Ramos (cell line): ENCODE results near the gene KMT2C.
"Not testable (repeated sequence)": the region's sequence is repeated elsewhere in the genome, so short reads cannot be mapped to it uniquely, and the experiment has no call there.

Source experiments
- in situ Hi-C: fragments of 300-500 bp; cut with MboI; formaldehyde crosslinking; loops from one replicate; pipeline ENCODE4 v1.14.3; 2022; ENCODE audit warnings: low sequenced_read_pairs; ENCODE audit not compliant: unreplicated experiment

Gene KMT2C

GRCh38 chr7:152406491-152406890, 29.3 kb downstream of the KMT2C start:
- in situ Hi-C loops: no loop called here

GRCh38 chr7:152406030-152406429, 29.8 kb downstream of the KMT2C start:
- in situ Hi-C loops: not testable (repeated sequence)

DNA sequence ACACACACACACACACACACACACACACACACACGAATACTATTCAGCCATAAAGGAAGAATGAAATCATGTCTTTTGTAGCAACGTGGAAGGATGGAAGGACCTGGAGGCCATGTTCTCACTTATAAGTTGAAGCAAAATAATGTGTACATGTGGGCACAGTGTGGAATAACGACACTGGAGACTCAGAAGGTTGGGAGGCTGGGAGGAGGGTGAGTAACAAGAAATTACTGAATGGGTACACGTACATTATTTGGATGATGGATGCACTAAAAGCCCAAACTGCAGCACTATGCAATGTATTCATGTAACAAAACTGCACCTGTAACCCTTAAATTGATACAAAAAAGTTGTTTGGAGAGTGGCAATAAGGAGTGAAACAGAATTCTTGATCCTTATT, 32.1 kb downstream of the KMT2C start:
- in situ Hi-C loops: no loop called here

- in situ Hi-C loops: no loop called here
Measured at GRCh38 chr7:152402384-152403250, 33.2 kb downstream of the KMT2C start.

DNA sequence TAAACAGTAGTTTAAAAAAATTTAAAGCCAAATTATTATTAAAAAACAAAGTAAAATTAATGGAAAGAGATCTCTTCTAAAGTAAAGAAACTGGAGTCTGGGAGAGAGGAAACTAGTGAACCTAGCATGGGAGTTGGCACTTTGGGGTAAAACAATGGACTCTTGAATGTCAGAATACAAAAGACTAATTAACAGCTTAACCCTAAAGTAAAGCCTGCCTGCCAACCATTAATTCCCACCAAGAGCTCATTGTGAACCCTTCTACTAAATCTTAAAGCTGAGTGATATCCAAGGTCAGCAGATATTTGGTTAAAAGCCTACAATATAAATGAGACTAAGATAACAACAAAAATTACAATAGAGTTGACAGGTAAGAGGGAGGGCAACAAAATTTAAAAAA, 36.5 kb downstream of the KMT2C start:
- in situ Hi-C loops: no loop called here

DNA sequence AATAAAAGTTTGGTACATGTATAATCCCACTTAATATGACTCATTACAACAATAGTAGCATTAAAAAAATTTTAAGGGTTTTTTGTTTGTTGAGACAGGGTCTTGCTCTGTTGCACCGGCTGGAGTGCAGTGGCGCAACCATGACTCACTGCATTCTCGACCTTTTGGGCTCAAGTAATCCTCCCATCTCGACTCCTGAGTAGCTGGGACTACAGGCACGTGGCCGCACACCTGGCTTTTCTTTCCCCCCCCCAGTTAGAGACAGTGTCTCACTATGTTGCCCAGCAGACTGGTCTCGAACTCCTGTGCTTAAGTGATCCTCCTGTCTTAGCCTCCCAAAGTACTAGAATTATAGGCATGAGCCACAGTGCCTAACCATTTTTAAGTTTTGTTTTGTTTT, 40.7 kb downstream of the KMT2C start:
- in situ Hi-C loops: no loop called here

- in situ Hi-C loops: not testable (repeated sequence)
Measured at GRCh38 chr7:152394214-152394613, 41.6 kb downstream of the KMT2C start.

GRCh38 chr7:152392254-152392653, 43.5 kb downstream of the KMT2C start:
- in situ Hi-C loops: no loop called here

DNA sequence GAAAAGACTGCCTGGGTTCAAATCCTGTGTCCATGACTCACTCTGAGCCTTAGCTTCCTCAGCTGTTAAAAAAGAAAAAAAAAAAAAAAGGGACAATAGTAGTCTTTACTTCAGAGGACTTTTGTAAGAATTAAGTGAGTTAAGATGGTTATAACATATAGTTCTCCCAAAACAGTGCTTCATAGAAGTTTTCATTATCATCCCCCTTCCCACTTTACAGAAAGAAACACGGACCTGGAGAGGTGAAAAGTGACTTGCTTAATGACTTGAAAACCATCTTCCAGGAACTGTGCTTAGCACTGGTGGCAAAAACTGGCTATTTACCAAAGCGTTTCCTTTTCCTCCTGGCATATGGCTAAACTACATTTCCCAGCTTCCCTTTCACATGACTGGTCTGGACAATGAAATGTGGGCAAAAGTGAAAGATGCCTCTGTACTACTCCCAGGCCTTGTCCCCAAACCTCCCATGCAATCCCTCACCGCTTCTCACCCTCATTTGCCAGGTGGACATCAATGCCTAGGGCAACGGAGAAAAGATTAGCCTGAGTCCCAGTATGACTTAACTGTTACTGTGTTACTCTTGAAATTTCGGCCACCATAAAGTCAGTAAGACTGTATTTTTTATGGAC, 49.6 kb downstream of the KMT2C start:
- in situ Hi-C loops: not testable (repeated sequence)

- in situ Hi-C loops: not testable (repeated sequence)
Measured at GRCh38 chr7:152384235-152385200, 51.3 kb downstream of the KMT2C start.

- in situ Hi-C loops: no loop called here
Measured at GRCh38 chr7:152383341-152384234, 52.2 kb downstream of the KMT2C start.

GRCh38 chr7:152382244-152382643, 53.6 kb downstream of the KMT2C start:
- in situ Hi-C loops: no loop called here

- in situ Hi-C loops: not testable (repeated sequence)
Measured at GRCh38 chr7:152380931-152381578, 54.7 kb downstream of the KMT2C start.

DNA sequence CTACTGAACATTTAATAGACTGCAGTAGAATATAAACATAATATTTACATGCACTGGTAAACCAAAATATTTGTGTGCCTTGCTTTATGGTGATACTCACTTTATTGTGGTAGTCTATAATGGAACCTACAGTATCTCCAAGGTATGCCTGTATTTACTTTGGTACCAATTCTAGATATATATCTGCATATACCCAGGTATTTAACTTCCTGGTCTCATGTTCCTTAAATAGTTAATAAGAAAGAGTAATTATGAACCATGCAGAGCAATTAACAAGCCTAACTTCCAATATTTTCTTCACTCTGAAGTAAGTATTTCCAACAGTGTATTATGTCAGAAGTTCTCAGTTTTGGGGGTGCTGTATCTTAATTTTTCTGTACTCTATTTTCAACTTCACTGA, 57.3 kb downstream of the KMT2C start:
- in situ Hi-C loops: not testable (repeated sequence)

GRCh38 chr7:152376716-152377484, 58.9 kb downstream of the KMT2C start:
- in situ Hi-C loops: not testable (repeated sequence)

- in situ Hi-C loops: no loop called here
Measured at GRCh38 chr7:152370297-152370696, 65.5 kb downstream of the KMT2C start.

DNA sequence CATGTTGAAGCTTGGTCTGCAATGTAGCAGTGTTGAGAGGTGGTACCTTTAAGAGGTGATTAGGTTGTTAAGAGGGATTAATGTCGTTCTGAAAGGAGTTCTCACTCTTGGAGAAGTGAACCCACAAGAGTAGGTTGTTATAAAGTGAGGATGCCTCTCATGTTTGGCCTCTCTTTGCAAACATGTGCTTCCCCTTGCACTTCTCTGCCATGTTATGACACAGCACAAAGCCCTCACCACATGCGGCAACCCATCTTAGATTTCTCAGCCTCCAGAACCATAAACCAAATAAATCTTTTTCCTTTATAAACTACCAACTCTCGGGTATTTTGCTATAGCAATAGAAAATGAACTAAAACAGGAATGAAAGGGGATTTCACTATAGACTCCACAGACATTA, 66.3 kb downstream of the KMT2C start:
- in situ Hi-C loops: no loop called here

GRCh38 chr7:152367170-152367569, 68.6 kb downstream of the KMT2C start:
- in situ Hi-C loops: no loop called here
